HUES6 (cell line): ENCODE results near the gene AGBL3.
A peak's percentile ranks its signal among the peaks of the same experiment; 100 is the strongest.
"Not testable (repeated sequence)": the region's sequence is repeated elsewhere in the genome, so short reads cannot be mapped to it uniquely, and the experiment has no call there.

Experiments used
- H3K27ac ChIP-seq: 2 replicates; pipeline ENCODE4 v1.7.0; 2013; ENCODE audit warnings: low read depth, mild to moderate bottlenecking, low read length, inconsistent platforms
- H3K27me3 ChIP-seq: 2 replicates; pipeline ENCODE4 v1.6.1; 2013; ENCODE audit warnings: low read length; ENCODE audit not compliant: control insufficient read depth, insufficient read depth
- H3K36me3 ChIP-seq: 2 replicates; pipeline ENCODE4 v1.6.1; 2013; ENCODE audit warnings: low read length; ENCODE audit not compliant: control insufficient read depth, insufficient read depth
- H3K4me1 ChIP-seq: 2 replicates; pipeline ENCODE4 v1.6.1; 2013; ENCODE audit warnings: low read length; ENCODE audit not compliant: control insufficient read depth, insufficient read depth
- H3K4me3 ChIP-seq: 2 replicates; pipeline ENCODE4 v1.5.1; 2013; ENCODE audit warnings: low read depth, low read length
- H3K9ac ChIP-seq: one replicate; pipeline ENCODE4 v1.6.1; 2013; ENCODE audit warnings: mild to moderate bottlenecking, low read length
- H3K9me3 ChIP-seq: 2 replicates; pipeline ENCODE4 v1.6.1; 2013; ENCODE audit warnings: low read depth, low read length; ENCODE audit not compliant: control insufficient read depth, insufficient read depth

The AGBL3 gene

DNA sequence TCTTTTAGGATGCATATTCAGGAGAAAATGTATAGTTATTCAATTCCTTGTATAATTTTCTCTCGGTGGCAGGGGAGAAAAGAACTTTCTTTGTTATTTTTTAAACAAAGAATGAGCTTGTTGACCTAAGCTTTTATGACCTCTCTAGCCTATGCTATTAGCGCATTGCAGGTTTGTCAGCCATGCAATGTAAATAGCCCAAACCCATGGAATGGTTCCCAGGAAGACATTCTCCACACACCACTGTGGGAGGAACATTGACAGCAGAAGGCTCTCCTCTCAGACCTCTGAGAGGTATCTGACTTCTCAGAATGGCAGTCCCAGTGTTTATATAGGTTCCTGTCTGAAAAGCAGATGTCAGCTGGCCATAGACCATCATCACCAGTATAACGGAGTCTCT lies 19.6 kb upstream of the AGBL3 start:
- no peaks in the 10 kb centered on the region for H3K9me3 ChIP-seq
- H3K27me3 ChIP-seq: no peaks in the 10 kb centered on the region
- H3K4me1 ChIP-seq: no peaks in the 10 kb centered on the region
- H3K27ac ChIP-seq: no peak overlapping the region
- H3K4me3 ChIP-seq: no peak overlapping the region
- peaks cover 56% of the 10 kb centered on the region for H3K36me3 ChIP-seq
- no peak overlapping the region for H3K9ac ChIP-seq

DNA sequence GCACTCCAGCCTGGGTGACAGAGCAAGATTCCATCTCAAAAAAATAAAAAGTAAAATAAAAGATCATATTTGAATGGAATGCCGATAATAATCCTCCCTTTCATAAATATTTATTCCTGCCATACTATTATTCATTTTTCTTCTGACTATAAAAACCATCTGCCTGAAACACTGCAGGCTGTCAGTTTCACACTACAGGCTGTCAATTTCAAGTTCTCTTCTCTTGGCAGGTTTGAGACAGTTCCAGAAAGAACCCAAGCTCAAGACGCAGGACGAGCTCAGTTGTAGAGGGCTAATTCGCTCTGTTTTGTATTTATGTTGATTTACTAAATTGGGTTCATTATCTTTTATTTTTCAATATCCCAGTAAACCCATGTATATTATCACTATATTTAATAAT lies 18.2 kb upstream of the AGBL3 start:
- Histone ChIP-seq H3K36me3 (peaks cover 42% of the 10 kb centered on the region), H3K9ac (no peak overlapping the region), H3K4me1 (no peaks in the 10 kb centered on the region), H3K9me3 (no peaks in the 10 kb centered on the region), H3K4me3 (no peak overlapping the region), H3K27me3 (no peaks in the 10 kb centered on the region), H3K27ac (no peak overlapping the region)

DNA sequence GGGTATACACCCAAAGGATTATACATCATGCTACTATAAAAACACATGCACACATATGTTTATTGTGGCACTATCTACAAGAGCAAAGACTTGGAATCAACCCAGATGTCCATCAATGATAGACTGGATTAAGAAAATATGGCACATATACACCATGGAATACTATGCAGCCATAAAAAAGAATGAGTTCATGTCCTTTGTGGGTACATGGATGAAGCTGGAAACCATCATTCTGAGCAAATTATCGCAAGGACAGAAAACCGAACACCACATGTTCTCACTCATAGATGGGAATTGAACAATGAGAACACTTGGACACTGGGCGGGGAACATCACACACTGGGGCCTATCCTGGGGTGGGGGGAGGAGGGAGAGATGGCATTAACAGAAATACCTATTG lies 4.7 kb upstream of the AGBL3 start:
- H3K9me3 ChIP-seq, H3K9ac ChIP-seq, H3K4me1 ChIP-seq: not testable (repeated sequence)

DNA sequence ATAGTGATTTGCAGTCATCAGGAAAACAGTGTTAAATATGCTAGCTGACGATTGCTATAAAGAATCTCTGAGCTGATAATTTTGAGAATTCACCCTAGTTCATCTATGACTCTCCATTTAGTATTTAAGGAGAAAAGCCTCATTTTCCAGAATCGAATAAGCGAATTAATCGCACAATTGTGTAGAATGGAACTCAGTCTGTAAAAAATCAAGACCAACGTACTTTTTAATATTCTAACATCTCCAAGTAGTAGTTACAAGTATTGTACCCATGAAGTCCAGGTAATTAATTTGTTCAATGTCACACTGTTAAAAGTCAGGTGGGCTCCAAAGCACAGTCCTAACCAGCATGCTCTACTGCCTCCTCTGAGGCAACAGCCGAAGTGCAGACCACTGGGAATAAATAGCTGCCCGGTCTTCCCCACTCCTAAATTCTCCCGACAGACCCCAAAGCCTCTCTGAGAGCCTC lies 380 bp upstream of the AGBL3 start:
- no peaks in the 10 kb centered on the region for H3K9me3 ChIP-seq
- peaks cover 4% of the 10 kb centered on the region; the same call in 1 of the 2 replicates for H3K4me1 ChIP-seq
- H3K27me3 ChIP-seq: no peaks in the 10 kb centered on the region
- 0 out of 2 replicates have a peak, but pooled peaks cover 4% of the 10 kb centered on the region for H3K36me3 ChIP-seq
- H3K4me3 ChIP-seq: peak overlapping the region; percentile 88
- peak overlapping the region; percentile 88; the same call in 1 of the 2 replicates for H3K27ac ChIP-seq
- no peak overlapping the region for H3K9ac ChIP-seq

More for the DNA sequence above, 4.7 kb upstream of the AGBL3 start:
- not testable (repeated sequence) for H3K27me3 ChIP-seq, H3K27ac ChIP-seq, H3K4me3 ChIP-seq, H3K36me3 ChIP-seq

DNA sequence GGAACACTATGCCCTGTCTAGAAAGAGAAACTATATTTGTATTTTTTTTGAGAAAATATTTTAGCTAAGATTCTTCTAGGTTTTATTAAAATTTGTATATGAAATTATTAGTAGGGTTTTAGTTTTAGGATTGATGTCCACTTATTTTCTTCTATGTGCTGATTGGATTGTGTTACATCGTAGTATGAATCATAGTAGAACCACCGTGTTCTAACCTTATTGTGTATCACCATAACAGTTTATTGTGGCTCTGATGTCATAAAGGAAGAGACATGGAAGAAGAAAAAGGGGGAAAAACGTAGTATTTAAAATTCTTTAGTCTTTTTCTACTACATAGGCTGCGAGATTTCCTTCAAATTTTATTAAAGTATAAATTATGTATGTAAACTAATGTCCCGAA lies 1.9 kb downstream of the AGBL3 start:
- H3K27me3 ChIP-seq: no peaks in the 10 kb centered on the region
- no peaks in the 10 kb centered on the region for H3K9me3 ChIP-seq
- no peak overlapping the region for H3K27ac ChIP-seq
- H3K9ac ChIP-seq: no peak overlapping the region
- 0 out of 2 replicates have a peak, but pooled peaks cover 4% of the 10 kb centered on the region for H3K36me3 ChIP-seq
- H3K4me1 ChIP-seq: peaks cover 4% of the 10 kb centered on the region; the same call in 1 of the 2 replicates
- no peak overlapping the region for H3K4me3 ChIP-seq

DNA sequence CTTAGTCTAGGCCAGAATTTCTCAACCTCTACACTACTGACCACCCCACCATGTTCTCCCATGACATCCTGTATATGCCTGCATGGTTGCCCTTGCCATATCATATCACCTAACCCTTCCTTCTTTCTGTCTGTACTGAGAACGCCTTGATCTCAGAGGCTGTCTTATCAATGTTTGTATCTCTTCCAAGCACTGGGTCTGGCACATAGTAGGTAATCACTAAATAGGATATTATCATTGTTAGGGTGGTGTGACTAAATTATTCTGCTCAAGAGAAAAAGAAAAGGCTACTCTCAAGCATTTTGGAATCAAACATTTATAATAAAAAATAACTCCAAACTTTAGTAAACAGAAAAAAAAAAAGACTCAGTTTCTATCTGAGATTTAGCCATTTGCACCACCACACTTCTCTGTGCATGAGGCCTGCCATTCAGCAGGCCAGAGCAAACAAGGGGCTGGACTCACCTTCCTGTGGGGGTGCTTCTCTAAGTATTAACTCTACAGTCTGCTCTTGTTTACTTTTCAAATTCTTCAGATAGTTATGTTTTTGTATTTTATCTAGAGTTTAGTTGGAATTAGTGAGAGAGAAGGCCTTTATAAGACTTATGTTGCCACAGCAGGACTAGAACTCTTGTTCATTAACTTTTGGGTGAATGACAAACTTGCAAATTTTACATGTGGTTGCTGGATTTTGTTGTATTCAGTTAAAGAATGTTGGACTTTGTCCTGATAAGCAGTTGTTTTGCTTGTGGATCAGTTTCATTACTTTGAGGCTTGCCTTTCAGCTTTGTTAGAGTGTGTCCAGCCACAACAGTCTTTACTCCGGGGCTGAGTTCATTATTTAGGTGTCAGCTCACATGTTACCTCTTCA lies 5.4 kb downstream of the AGBL3 start:
- Histone ChIP-seq H3K4me3 (no peak overlapping the region), H3K9ac (no peak overlapping the region), H3K27ac (no peak overlapping the region), H3K4me1 (peaks cover 4% of the 10 kb centered on the region; the same call in 1 of the 2 replicates), H3K36me3 (peaks cover 13% of the 10 kb centered on the region), H3K27me3 (no peaks in the 10 kb centered on the region), H3K9me3 (no peaks in the 10 kb centered on the region)

DNA sequence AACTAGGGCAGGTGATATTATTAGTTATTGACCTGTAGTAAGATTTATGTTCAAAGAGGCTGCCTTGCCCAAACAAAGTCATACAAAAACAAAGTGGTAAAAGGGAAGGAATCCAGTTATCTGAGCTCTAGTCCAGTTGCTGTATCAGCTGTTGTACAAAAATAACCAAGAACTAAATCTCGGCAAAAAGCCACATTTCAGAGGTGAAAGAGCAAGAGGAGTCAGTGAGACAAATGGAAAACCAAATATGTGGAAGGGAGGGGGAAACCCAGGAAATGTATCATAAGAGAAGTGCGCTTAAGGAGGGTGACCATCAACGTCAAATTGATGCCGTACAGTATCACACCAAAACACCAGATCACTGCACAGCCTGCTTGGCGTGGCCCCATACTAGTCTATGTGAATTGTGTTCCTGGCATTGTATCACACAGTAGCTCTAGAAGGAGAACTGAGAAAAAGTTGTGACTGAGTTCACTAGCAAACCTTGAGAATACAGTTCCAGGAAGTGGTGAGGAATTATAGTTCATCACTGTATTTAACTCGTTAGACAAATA lies 6.4 kb downstream of the AGBL3 start:
- Histone ChIP-seq H3K9me3 (no peaks in the 10 kb centered on the region), H3K4me1 (0 out of 2 replicates have a peak, but pooled peaks cover under 1% of the 10 kb centered on the region), H3K27ac (no peak overlapping the region), H3K9ac (no peak overlapping the region), H3K36me3 (peaks cover 13% of the 10 kb centered on the region), H3K4me3 (no peak overlapping the region), H3K27me3 (no peaks in the 10 kb centered on the region)

DNA sequence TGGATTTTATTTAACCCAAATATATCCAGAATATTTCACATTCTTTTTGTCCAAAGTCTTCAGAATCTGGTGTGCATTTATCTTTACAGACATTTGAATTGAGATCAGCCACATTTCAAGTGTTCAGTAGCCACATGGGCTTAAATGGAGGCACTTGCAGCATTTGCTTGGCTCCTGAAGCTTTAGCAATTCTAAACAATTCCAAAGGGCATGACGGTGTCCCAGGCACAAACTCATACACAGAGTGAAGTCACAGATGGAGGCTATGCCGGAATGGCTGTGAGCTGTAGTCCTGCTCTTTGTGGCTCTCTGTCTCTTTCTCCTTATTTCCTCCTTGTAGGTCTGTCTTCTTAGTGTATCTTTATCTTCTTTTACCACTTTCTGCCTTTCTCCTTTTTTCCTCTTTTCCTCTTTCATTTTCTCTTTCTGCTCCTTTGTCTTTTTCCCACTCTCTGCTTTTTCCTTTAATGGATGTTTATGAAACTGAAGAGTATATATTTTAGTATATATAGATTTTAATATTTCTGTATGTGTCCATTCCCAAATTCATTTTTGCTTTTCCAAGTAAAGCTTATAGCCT lies 7.7 kb downstream of the AGBL3 start:
- Histone ChIP-seq H3K27me3 (no peaks in the 10 kb centered on the region), H3K9ac (no peak overlapping the region), H3K4me3 (no peak overlapping the region), H3K4me1 (no peaks in the 10 kb centered on the region), H3K27ac (no peak overlapping the region), H3K36me3 (peaks cover 13% of the 10 kb centered on the region), H3K9me3 (no peaks in the 10 kb centered on the region)

DNA sequence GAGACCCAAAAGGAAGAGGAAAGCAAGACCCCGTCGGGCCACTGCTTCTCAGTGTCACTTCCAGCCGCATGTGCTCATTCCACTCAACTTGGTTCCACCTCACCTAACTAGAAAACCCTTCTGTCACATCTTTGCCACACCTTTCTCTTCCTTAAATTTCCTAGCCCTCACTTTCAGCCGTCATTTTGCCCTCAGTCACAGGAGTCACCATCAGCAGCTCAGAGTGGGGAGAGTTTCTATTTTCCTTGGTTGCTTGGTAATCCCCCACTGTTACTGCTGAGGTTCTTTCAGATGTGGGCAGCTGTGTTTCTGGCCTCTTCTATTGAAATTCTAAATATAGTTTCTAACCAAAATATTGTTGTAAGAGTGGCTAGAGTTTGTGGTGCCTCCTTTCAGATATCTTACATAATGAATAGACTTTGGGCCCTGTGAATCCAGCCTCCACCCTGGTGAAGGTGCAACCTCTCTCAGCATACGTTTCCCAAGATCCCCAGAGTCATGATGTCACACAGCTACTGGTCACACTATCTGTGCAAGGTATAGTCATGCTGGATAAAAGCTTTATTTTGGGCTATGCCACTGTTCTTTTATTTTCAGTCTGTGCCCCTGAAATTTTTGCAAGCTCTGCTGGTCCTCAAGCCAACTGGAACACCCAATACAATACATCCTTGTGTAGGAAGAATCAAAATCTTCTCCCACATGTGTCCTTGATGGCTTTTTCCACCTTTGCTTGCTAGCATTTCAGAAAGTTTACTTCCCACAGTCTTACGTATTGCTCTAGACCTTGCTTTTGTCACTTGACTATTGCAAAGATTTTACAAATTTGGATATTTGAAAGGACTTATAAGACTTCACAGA lies 9.2 kb downstream of the AGBL3 start:
- no peak overlapping the region for H3K4me3 ChIP-seq
- no peaks in the 10 kb centered on the region for H3K4me1 ChIP-seq
- H3K9ac ChIP-seq: no peak overlapping the region
- H3K36me3 ChIP-seq: peaks cover 13% of the 10 kb centered on the region
- no peaks in the 10 kb centered on the region for H3K9me3 ChIP-seq
- no peaks in the 10 kb centered on the region for H3K27me3 ChIP-seq
- no peak overlapping the region for H3K27ac ChIP-seq

DNA sequence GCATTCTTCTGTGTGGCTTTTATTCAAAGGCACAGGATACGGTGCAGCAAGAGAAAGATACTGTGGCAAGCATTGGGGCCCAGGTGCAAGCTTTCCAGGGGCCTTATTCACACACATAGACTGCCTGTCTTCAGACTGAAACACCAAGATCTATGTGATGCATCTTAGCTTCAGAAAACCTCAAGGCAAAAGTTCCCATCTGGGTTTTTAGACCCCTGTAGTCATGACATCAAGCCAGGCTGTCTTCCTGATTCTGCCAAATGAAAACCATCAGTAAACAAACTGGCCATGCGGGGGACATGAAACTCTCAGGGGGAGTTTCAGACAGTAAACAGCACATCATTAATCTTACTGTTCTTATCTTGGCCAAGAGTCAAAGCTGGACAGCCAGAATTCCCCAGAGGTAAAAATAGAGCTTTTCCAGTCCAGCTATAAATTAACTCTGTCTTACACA lies 9.8 kb downstream of the AGBL3 start:
- no peak overlapping the region for H3K9ac ChIP-seq
- H3K27me3 ChIP-seq: no peaks in the 10 kb centered on the region
- H3K4me3 ChIP-seq: no peak overlapping the region
- no peaks in the 10 kb centered on the region for H3K9me3 ChIP-seq
- peaks cover 8% of the 10 kb centered on the region for H3K36me3 ChIP-seq
- H3K27ac ChIP-seq: no peak overlapping the region
- no peaks in the 10 kb centered on the region for H3K4me1 ChIP-seq
